Omental fat pad (tissue), 4 donors: ENCODE measurements around the gene AGXT. TPM values are rescaled to one million over a fixed set of nuclear protein-coding genes. Genes with fewer than 3 reads are reported as not detected.
A peak's percentile ranks its signal among the peaks of the same experiment; 100 is the strongest.

Source experiments
- ATAC-seq: fragments of 150-250 bp; one replicate; pipeline ENCODE4 v1.9.1; 2016; ENCODE audit warnings: mild to moderate bottlenecking, moderate library complexity; ENCODE audit not compliant: low FRiP score
- DNase-seq: peaks from one replicate; pipeline ENCODE4 v3.0.0-alpha.2; 2019; ENCODE audit warnings: low spot score
- total RNA-seq, 4 donors: library from RNA; depleted of rRNA; stranded (reverse); fragments of >200 nt; gene quantifications; one replicate each; pipeline ENCODE4 v1.1.0, GENCODE V29; 2016
- TF ChIP-seq, protein P1 (sequence below), 3 donors: fragments of 450-650 bp; IDR thresholded peaks; one replicate each; pipeline ENCODE4 v1.5.1; 2016 to 2017; ENCODE audit warnings: antibody characterized with exemption in 3 of 3, mild to moderate bottlenecking in 3 of 3, moderate library complexity in 2 of 3

The AGXT gene
- total RNA-seq, 4 donors from 2014 or later = 0.56 to 1.4 TPM; not detected in 2

GRCh38 chr2:240846873-240847595 lies 21.6 kb upstream of the AGXT start:
- TF ChIP-seq, protein P1, sequence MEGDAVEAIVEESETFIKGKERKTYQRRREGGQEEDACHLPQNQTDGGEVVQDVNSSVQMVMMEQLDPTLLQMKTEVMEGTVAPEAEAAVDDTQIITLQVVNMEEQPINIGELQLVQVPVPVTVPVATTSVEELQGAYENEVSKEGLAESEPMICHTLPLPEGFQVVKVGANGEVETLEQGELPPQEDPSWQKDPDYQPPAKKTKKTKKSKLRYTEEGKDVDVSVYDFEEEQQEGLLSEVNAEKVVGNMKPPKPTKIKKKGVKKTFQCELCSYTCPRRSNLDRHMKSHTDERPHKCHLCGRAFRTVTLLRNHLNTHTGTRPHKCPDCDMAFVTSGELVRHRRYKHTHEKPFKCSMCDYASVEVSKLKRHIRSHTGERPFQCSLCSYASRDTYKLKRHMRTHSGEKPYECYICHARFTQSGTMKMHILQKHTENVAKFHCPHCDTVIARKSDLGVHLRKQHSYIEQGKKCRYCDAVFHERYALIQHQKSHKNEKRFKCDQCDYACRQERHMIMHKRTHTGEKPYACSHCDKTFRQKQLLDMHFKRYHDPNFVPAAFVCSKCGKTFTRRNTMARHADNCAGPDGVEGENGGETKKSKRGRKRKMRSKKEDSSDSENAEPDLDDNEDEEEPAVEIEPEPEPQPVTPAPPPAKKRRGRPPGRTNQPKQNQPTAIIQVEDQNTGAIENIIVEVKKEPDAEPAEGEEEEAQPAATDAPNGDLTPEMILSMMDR (IDR thresholded peaks at IDR 0.05) = no peak
- ATAC-seq = no peak
- DNase-seq = no peak

DNA sequence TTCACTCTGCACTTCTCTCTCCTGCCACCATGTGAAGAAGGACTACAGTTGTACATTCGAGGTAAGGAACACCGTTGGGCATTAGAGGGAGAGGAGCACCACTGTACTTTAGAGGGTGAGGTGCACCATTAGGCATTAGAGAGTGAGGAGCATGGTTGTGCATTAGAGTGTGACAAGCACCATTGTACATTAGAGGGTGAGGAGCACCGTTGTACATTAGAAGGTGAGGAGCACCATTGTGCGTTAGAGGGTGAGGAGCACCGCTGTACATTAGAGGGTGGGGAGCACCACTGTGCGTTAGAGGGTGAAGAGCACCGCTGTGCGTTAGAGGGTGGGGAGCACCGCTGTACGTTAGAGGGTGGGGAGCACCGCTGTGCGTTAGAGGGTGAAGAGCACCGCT lies 20.8 kb upstream of the AGXT start:
- ATAC-seq (no peak), DNase-seq (no peak)
- TF ChIP-seq, protein P1 (IDR thresholded peaks at IDR 0.05) = no peak

- TF ChIP-seq, protein P1 (IDR thresholded peaks at IDR 0.05) = no peak
- ATAC-seq (no peak), DNase-seq (no peak)
Measured at GRCh38 chr2:240848900-240849680, 19.5 kb upstream of the AGXT start.

DNA sequence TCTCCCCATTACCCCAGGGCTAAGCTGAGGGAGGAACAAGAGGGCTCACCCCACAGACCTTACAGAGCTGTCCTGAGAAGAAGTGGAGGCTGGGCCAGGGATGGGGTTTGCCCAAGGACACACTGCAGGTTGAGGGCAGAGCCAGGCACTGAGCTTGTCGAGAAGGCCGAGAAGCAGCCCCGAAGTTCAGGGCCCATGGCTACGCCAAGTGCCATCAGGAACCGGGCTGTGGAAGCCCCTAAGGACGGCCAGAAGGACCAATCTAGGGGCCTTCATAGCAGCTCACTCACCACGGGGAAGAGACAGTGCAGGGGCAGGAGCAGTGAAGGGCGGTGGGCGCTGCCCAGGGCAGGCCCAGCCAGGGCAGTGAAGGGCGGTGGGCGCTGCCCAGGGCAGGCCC lies 18.6 kb upstream of the AGXT start:
- DNase-seq (no peak), ATAC-seq (no peak)
- TF ChIP-seq, protein P1 (IDR thresholded peaks at IDR 0.05) = no peak

DNA sequence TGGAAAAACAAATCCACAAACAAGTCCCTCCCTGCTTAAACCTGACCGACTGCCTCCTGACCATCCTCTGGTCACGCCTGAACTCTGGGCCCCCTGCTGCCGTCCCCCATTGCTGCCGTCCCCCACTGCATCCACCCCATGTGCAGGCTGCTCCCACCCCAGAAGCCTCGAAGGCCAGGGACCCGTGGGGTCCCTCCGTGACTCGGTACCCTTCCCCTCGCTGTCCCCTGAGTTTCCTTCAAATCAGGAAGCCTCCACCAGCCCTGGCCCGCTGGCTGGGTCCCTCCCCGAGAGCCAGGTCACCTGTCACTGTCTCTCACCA lies 17.9 kb upstream of the AGXT start:
- TF ChIP-seq, protein P1 (IDR thresholded peaks at IDR 0.05) = no peak
- ATAC-seq = no peak
- DNase-seq = no peak

- ATAC-seq = peak; percentile 86
- TF ChIP-seq, protein P1 (IDR thresholded peaks at IDR 0.05) = peak in 2 of 3 donors; percentile 46 to 58
Measured at GRCh38 chr2:240851078-240851991, 17.3 kb upstream of the AGXT start.

More at GRCh38 chr2:240851078-240851991, 17.3 kb upstream of the AGXT start:
- peak; percentile 93 for DNase-seq
